Uterus (tissue), 4 donors: Measurements from ENCODE around the gene CAVIN2. TPM values are rescaled to one million over a fixed set of nuclear protein-coding genes. Genes with fewer than 3 reads are reported as not detected.

Source experiments
- DNase-seq, 2 donors: peaks; one replicate each; pipeline ENCODE4 v3.0.0-alpha.2; 2019 to 2020
- H3K27ac ChIP-seq, 2 donors: fragments of 200-600 bp; sonication (generic); 1 replicate in 1 of 2; 2 replicates in 1 of 2; pipeline ENCODE4 v1.5.1; 2016 to 2018
- H3K27me3 ChIP-seq, 2 donors: fragments of 200-600 bp; sonication (generic); one replicate each; pipeline ENCODE4 v1.5.1; 2018 to 2019; ENCODE audit warnings: control low read depth in 1 of 2
- H3K36me3 ChIP-seq, 2 donors: fragments of 200-600 bp; sonication (generic); one replicate each; pipeline ENCODE4 v1.5.1; 2019; ENCODE audit warnings: control low read depth in 1 of 2
- H3K4me1 ChIP-seq, 2 donors: fragments of 200-600 bp; sonication (generic); one replicate each; pipeline ENCODE4 v1.5.1; 2018 to 2019; ENCODE audit warnings: control low read depth in 1 of 2
- H3K4me3 ChIP-seq, 2 donors: fragments of 200-600 bp; sonication (generic); 1 replicate in 1 of 2; 2 replicates in 1 of 2; pipeline ENCODE4 v1.5.1; 2018 to 2019; ENCODE audit warnings: mild to moderate bottlenecking in 1 of 2
- H3K9me3 ChIP-seq, 2 donors: fragments of 200-600 bp; sonication (generic); one replicate each; pipeline ENCODE4 v1.5.1; 2019; ENCODE audit warnings: control low read depth in 1 of 2
- CTCF ChIP-seq, 4 experiments: fragments of 200-600 bp in 2 of 4; fragments of 450-650 bp in 2 of 4; sonication (generic) in 2 of 4; IDR thresholded peaks; one replicate each; pipeline ENCODE4 v1.5.1; 2016 to 2019; ENCODE audit warnings: antibody characterized with exemption in 4 of 4, mild to moderate bottlenecking in 2 of 4, moderate library complexity in 1 of 4
- POLR2A ChIP-seq, 2 donors: fragments of 450-650 bp; IDR thresholded peaks; one replicate each; pipeline ENCODE4 v1.6.1; 2016; ENCODE audit warnings: antibody characterized with exemption in 2 of 2, mild to moderate bottlenecking in 1 of 2, moderate library complexity in 1 of 2
- intact Hi-C: fragments of 100-400 bp; cut with DNase I; formaldehyde crosslinking; loops from one replicate; pipeline ENCODE4 v1.15.1; 2023; ENCODE audit warnings: low total_unique reads
- total RNA-seq, 4 donors: library from RNA; depleted of rRNA in 3 of 4; stranded (reverse); fragments of >200 nt in 3 of 4; gene quantifications; one replicate each; pipeline versions ENCODE4 v1.1.0 to v1.2.4, GENCODE V29; 2014 to 2023
- donor health status: DM: yes; HTN: yes; CAD: no.

CAVIN2 gene
- total RNA-seq, 4 donors from 2014 or later = 37.3 to 235 (median 121) TPM

DNA sequence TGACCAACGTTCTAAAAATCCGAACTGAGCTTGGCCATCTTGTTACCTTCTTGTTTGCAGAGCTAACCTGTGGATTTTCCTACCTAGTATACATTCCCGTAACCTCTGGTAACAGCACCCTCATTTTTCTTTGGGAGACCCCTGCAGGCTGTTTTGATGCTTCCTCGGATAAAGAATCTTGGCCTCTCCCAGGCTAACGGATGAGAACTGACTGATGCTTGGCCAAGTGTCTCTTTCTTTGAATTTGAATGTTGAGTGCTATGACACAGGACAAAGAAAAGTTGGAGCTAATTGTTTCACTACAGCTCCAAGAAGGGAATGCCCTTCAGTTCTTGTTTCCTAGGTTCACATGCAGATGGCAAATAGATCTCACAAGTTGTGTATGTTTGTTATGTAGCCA lies 19.3 kb upstream of the CAVIN2 start:
- TF ChIP-seq POLR2A (IDR thresholded peaks at IDR 0.05) = no peak
- no peak for TF ChIP-seq CTCF (IDR thresholded peaks at IDR 0.05)
- H3K27ac ChIP-seq = peak overlapping the region; percentile 77 to 78
- no peaks in the 10 kb centered on the region for H3K9me3 ChIP-seq
- H3K27me3 ChIP-seq = no peaks in the 10 kb centered on the region
- no peak for DNase-seq
- no peaks in the 10 kb centered on the region for H3K36me3 ChIP-seq
- H3K4me3 ChIP-seq = no peak overlapping the region
- intact Hi-C loops = no loop called here
- peaks cover 6 to 12% of the 10 kb centered on the region in 2 donors for H3K4me1 ChIP-seq

- no peaks in the 10 kb centered on the region for H3K9me3 ChIP-seq
- no peaks in the 10 kb centered on the region for H3K36me3 ChIP-seq
- TF ChIP-seq POLR2A (IDR thresholded peaks at IDR 0.05) (no peak), CTCF (IDR thresholded peaks at IDR 0.05) (no peak)
- no peak for DNase-seq
- H3K4me3 ChIP-seq = no peak overlapping the region
- peak overlapping the region; percentile 40 to 78 for H3K27ac ChIP-seq
- H3K27me3 ChIP-seq = no peaks in the 10 kb centered on the region
- intact Hi-C loops = no loop called here
- peaks cover 6 to 12% of the 10 kb centered on the region in 2 donors for H3K4me1 ChIP-seq
Measured at GRCh38 chr2:191864628-191865374, 17.9 kb upstream of the CAVIN2 start.

DNA sequence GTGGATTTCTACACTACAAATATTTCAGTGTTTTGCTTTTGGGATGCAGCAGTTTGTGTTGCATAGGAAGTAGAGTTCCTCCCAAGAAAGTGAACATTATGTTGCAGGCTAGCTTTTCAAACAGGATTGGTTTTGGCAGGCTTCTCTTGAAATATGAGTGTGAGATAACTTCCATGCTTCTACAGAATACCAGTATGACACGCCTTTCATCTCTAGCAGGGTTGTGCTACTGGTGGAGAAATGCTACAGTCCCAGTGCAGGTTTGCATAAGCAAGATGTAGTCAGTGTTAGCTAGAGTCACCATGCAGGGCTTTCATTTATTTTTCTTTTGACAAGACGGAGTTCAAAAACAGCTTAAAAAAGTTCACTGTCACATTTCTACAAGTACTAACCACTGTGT lies 17.1 kb upstream of the CAVIN2 start:
- TF ChIP-seq CTCF (IDR thresholded peaks at IDR 0.05) = no peak
- TF ChIP-seq POLR2A (IDR thresholded peaks at IDR 0.05) = no peak
- Histone ChIP-seq H3K27me3 (no peaks in the 10 kb centered on the region), H3K27ac (no peak overlapping the region), H3K36me3 (no peaks in the 10 kb centered on the region), H3K9me3 (no peaks in the 10 kb centered on the region), H3K4me1 (peaks cover 6 to 12% of the 10 kb centered on the region in 2 donors), H3K4me3 (no peak overlapping the region)
- no peak for DNase-seq
- intact Hi-C loops = no loop called here

DNA sequence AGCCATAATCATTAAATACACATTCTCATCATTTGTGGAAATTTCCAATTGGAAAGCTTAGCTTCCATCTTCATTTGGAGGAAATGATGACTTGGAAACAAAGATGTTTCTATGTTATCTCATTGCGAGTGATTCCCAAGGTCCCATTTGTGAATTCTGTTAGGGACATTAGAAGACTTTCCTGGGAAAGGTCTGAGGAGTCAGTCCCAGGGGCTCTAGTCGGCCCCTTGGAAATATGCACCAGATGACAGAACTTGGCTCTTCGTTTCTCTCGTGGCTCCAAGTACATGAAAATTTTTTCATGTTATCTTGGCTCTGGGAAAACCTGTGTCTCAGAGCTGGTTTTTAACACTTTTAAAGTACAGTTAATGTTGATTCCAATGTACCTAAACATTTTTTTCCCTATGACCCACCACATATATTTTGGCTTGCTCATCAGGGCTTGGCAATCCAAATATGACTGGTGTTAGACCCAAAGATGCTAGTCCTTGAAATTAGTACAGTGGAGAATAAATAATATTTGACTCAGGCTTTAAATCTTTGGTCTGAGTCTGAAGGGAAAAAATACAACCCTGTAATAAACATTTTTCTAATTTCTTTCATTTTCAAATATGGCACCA lies 15.4 kb upstream of the CAVIN2 start:
- intact Hi-C loops = no loop called here
- H3K9me3 ChIP-seq = no peaks in the 10 kb centered on the region
- TF ChIP-seq CTCF (IDR thresholded peaks at IDR 0.05) = no peak
- H3K36me3 ChIP-seq = no peaks in the 10 kb centered on the region
- H3K4me3 ChIP-seq = no peak overlapping the region
- H3K27ac ChIP-seq = no peak overlapping the region
- DNase-seq = no peak
- H3K27me3 ChIP-seq = no peaks in the 10 kb centered on the region
- peaks cover 1 to 9% of the 10 kb centered on the region in 2 donors for H3K4me1 ChIP-seq

DNA sequence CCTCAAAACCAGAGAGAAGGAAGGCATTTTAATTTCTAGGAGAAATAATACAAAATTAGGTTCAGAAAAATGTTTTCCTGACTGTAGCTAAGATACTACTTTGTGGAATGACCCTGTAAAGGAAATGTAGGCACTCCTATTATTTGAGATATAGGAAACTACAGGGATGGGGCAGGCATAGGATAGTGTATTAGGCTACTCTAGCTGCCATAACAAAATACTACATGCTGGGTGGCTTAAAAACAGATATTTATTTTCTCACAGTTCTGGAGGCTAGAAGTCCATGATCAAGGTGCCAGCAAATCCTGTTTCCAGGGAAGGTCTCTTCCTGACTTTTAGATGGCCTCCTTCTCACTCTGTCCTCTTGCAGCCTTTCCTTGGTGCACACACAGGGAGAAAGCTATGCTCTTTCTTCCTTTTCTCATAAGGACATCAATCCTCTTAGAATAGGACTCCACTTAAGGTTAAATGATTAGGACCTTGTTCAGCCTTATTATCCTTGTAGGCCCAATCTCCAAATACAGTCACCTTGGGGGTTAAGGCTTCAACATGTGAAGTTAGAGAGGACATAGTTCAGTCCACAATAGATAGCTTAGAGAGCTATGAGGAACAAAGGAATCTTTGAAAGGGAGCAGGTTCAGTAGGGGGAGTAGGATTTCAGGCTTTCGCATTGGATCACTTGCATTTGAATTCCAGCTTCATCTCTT lies 14.0 kb upstream of the CAVIN2 start:
- TF ChIP-seq POLR2A (IDR thresholded peaks at IDR 0.05) (no peak), CTCF (IDR thresholded peaks at IDR 0.05) (no peak)

More for the DNA sequence above, 14.0 kb upstream of the CAVIN2 start:
- intact Hi-C loops = no loop called here
- H3K27ac ChIP-seq = no peak overlapping the region
- H3K36me3 ChIP-seq = no peaks in the 10 kb centered on the region
- no peaks in the 10 kb centered on the region for H3K9me3 ChIP-seq
- no peak for DNase-seq
- no peak overlapping the region for H3K4me3 ChIP-seq
- H3K4me1 ChIP-seq = peaks cover 0 to under 1% of the 10 kb centered on the region in 2 donors
- no peaks in the 10 kb centered on the region for H3K27me3 ChIP-seq
